ENCODE data around the gene SUZ12.
"Not testable (repeated sequence)": the region's sequence is repeated elsewhere in the genome, so short reads cannot be mapped to it uniquely, and the experiment has no call there.

Gene SUZ12

DNA sequence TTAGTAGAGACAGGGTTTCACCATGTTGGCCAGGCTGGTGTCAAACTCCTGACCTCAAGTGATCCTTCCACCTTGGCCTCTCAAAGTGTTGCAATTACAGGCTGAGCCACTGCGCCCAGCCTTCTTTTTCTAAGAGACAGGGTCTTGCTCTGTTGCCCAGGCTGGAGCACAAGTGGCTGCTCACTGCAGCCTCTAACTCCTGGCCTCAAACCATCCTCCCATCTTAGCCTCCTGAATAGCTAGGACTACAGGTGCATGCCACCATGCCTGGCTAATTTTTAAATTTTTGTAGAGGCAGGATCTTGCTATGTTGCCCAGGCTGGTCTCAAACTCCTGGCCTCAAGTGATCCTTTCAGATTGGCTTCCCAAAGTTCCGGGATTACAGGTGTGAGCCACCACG, 15.1 kb downstream of the SUZ12 start:
- not testable (repeated sequence) for DNase-seq (ENCODE audit: low spot score)

- not testable (repeated sequence) for DNase-seq (ENCODE audit: low spot score)
Measured at GRCh38 chr17:31964131-31964530, 27.3 kb downstream of the SUZ12 start.

- DNase-seq (ENCODE audit: low spot score) = no peak
Measured at GRCh38 chr17:31967648-31968047, 30.8 kb downstream of the SUZ12 start.

DNA sequence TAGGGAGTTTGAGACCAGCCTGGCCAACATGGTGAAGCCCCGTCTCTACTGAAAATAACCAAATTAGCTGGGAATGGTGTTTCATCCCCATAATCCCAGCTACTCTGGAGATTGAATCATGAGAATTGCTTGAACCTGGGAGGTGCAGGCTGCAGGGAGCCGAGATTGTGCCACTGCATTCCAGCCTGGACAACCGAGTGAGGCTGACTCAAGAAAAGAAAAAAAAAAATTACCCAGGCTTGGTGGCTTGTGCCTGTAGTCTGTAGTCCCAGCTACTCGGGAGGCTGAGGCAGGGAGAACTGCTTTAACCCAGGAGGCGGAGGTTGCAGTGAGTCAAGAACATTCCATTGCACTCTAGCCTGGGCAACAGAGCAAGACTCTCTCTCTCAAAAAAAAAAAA, 33.6 kb downstream of the SUZ12 start:
- not testable (repeated sequence) for DNase-seq (ENCODE audit: low spot score)

GRCh38 chr17:31974269-31975071, 37.7 kb downstream of the SUZ12 start:
- not testable (repeated sequence) for DNase-seq (ENCODE audit: low spot score)

DNA sequence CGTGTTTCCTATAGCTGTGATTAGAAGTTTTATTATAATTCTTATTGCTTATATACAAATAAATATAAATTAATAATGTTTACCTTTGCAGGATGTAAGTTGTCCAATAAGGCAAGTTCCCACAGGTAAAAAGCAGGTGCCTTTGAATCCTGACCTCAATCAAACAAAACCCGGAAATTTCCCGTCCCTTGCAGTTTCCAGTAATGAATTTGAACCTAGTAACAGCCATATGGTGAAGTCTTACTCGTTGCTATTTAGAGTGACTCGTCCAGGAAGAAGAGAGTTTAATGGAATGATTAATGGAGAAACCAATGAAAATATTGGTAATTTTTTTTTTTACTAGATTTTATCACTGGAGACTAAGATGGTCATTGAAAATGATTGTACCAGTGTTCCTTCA, 38.6 kb downstream of the SUZ12 start:
- not testable (repeated sequence) for DNase-seq (ENCODE audit: low spot score)

DNA sequence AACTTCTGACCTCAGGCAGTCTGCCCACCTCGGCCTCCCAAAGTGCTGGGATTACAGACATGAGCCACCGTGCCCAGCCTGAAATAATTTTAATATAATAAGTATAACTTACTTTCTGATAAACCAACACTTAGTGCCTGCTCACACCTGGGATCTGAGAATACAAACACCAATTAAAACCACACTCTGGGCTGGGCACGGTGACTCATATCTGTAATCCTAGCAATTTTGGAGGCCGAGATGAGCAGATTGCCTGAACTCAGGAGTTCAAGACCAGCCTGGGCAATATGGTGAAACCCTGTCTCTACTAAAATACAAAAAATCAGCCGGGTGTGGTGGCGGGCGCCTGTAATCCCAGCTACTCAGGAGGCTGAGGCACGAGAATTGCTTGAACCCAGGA, 55.0 kb downstream of the SUZ12 start:
- DNase-seq (ENCODE audit: low spot score) = not testable (repeated sequence)

DNA sequence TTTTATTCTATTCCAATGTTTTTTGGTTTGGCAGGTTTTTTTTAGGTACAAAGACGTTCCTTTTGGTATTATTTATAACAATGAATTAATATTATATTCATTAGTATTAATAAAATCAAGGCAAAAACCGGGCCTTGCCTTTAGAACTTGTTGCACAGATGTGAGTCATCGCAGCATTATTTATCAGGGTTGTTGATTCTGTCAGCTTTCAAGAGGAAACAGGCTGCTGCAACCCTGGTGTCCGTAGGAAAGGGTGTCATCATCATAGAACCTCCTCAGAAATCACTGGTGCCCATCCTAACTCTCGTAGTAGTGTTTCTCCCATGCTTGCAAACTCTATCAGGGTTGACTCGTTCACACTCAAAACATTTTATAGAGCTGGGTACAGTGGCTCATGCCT, 60.2 kb downstream of the SUZ12 start:
- no peak for DNase-seq (ENCODE audit: low spot score)

DNA sequence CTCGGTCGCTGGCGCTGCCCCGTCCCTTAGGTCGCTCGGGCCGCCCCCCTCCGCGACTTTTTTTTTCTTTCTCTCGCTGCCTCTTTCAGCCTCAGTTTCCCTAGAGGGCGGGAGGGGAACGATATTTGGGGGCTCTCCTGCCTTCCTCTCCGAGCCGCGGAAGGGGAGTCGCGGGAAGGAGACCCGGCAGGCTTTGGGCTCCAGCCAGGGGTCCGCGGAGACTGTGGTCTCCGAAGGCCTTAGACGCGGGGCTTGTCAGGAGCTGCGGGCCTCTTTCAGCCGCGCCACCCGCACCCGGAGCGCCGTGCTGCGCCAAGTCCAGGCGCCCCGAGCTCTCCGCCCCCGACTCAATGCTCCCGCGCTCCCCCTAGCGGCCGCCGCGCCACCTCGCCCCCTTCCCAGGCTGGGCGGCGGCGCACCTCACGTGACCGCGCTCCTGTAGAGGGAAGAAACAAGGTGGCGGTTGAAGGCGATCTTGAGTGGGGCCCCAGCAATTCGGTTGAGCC, 70.2 kb downstream of the SUZ12 start, which contains the start of gene LRRC37B:
LRRC37B (plus strand) TSS at position 427 of the 506 bp plus-strand sequence. CDS start 14,010 bp downstream, outside the sequence.
- peak; percentile 56 for DNase-seq (ENCODE audit: low spot score)

GRCh38 chr17:32007463-32008298, 70.9 kb downstream of the SUZ12 start:
- DNase-seq (ENCODE audit: low spot score) = no peak

- DNase-seq (ENCODE audit: low spot score) = no peak
Measured at GRCh38 chr17:32009262-32009542, 72.4 kb downstream of the SUZ12 start.

DNA sequence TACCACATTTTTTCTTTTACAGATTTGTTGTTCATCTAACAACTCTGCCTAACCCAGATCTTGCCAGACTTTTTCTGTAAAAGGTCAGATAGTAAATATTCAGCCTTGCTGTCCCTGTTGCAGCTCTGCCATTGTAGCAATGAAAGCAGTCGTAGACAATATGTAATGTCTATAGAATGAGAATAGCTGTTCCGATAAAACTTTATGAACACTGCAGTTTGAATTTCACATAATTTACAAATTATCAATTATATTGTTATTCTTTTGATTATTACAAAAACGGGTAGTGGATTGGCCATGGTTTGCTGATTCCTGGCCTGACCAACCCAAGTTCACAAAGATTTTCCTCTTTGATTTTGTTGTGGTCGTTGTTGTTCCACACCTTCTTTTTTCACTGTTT, 73.3 kb downstream of the SUZ12 start:
- no peak for DNase-seq (ENCODE audit: low spot score)

DNA sequence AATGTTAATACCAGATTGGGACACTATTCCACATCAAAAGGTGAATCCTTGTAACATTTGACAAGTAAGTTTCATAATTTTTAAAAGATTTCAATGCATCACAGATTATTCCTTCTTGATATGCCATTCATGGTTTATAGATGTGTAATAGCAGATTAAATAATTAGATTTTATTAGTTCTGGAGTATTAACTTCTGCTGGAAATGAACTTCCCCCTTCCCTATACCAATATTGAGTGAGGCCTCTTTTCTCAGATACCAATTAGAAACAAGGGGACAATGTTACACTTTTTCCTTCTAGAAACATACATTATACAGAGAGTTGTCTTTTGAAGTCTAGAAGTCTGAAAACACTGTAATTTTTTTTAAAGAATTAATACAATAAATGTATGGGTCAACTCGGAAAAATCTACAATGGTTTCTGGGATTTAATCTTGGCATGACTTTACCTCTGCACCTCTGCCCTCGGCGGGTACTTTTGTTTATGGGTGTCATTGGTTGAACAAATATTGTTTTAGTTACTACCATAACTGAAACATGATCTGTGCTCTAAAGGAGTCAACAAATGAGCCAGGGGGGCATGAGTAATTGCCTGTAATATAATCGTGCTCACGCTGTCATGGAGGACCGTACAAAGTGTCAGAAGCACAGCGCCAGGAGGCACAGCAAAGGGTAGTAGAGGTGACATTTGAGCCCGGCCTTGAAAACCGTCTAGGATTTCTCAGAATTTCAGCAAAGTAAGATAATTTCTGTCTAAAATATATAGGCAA, 78.6 kb downstream of the SUZ12 start:
- DNase-seq (ENCODE audit: low spot score) = no peak

DNA sequence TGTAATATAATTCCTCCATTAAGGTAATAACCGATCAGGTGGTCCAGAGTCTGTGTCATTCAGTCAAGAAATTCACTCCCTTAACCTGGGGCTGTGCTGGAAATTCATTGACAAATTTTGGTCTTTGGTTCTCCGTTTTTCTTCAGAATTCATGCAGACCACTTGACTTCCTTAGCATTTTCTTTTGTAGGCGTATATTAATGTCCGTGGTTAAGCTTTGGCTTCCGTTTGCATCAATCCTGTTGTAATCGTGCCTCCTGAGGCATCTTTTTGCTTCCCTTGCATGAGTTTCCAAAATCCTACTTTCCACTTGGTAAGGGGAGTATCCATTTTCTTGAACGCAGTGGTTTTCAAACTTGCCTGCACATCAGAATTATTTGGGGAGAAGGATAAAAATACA, 79.4 kb downstream of the SUZ12 start:
- no peak for DNase-seq (ENCODE audit: low spot score)

DNA sequence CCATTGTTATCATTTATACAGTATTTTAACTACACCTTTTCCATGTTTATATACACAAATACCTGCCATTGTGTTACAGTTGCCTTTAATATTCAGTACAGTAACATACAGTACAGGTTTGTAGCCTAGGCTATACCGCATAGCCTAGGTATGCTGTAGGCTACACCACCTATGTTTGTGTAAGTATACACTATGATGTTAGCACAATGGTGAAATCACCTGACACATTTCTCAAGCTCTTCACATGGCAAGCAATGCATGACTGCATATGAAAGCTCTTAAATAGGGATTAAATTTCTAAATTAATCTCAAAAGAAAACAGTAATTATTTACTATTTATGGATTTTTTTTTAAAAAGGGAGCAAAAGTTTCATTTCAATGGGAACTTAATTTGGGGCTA, 82.4 kb downstream of the SUZ12 start:
- DNase-seq (ENCODE audit: low spot score) = no peak

GRCh38 chr17:32020943-32021614, 84.3 kb downstream of the SUZ12 start:
- no peak for DNase-seq (ENCODE audit: low spot score)

DNA sequence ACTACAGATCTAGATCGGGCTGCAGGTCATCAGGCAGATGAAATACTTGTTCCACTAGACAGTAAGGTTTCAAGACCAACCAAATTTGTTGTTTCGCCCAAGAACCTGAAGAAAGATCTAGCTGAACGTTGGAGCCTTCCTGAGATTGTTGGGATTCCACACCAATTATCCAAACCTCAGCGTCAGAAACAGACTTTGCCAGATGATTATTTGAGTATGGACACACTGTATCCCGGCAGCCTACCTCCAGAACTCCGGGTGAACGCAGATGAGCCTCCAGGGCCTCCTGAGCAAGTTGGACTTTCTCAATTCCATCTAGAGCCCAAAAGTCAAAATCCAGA, 84.8 kb downstream of the SUZ12 start:
- no peak for DNase-seq (ENCODE audit: low spot score)

DNA sequence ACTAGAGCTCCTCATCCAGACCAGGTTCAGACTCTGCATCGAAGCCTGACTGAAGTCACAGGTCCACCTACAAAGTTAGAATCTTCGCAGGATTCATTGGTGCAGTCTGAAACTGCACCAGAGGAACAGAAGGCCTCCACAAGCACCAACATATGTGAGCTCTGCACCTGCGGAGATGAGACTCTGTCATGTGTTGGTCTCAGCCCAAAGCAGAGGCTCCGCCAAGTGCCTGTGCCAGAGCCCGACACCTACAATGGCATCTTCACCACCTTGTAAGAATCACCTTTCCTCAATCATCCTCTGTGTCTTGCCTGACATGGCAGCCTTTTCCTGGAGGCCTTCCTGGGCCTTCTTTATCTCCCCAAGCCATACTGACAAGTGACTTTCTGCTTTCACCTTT, 85.7 kb downstream of the SUZ12 start:
- DNase-seq (ENCODE audit: low spot score) = not testable (repeated sequence)

DNA sequence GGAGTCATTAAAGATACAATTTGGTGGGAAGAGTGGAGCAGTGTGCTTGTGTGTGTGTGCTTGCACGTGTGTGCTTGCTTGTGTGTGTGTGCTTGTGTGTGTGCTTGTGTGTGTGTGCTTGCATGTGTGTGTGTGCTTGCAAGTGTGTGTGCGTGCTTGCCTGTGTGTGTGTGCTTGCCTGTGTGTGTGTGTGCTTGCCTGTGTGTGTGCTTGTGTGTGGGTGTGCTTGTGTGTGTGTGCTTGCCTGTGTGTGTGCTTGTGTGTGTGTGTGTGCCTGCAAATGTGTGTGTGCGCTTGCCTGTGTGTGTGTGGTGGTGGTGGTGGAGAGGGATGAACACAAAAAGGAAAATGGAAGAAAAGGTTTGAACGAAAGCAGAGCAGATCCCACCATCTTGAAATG, 90.5 kb downstream of the SUZ12 start:
- DNase-seq (ENCODE audit: low spot score) = not testable (repeated sequence)

GRCh38 chr17:32033223-32033622, 96.4 kb downstream of the SUZ12 start:
- no peak for DNase-seq (ENCODE audit: low spot score)

- DNase-seq (ENCODE audit: low spot score) = not testable (repeated sequence)
Measured at GRCh38 chr17:32033812-32034211, 97.0 kb downstream of the SUZ12 start.

DNA sequence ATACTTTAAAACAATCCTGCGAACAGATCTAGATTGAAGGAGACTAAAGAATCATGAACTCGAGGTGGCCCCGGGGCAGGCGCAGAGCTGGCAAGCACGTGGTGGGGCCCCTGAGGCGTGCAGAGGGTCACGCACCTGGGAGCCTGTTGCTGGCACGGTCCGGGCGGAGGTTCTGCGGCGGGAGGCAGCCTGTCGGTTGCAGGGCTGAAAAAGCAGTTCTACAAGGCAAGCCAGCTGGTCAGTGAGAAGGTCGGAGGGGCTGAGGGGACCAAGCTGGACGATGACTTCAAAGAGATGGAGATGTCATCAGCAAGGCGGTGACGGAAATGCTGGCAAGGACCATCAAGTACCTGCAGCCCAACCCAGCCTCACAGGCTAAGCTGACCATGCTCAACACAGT, 103.4 kb downstream of the SUZ12 start:
- DNase-seq (ENCODE audit: low spot score) = not testable (repeated sequence)
